Mucosa of descending colon (tissue), 3 donors: ENCODE data around the gene DUSP12. TPM values are rescaled to one million over a fixed set of nuclear protein-coding genes. Genes with fewer than 3 reads are reported as not detected.

ENCODE experiments used
- ATAC-seq: fragments of 200-7000 bp; cut with Tn5 transposase; one replicate; pipeline ENCODE4 v1.9.1; 2020; ENCODE audit warnings: mild to moderate bottlenecking, moderate library complexity
- DNase-seq, 3 donors: peaks; one replicate each; pipeline ENCODE4 v3.0.0-alpha.2; 2020
- H3K36me3 ChIP-seq: fragments of 200-600 bp; one replicate; pipeline ENCODE4 v1.8.0; 2021; ENCODE audit warnings: low read depth, mild to moderate bottlenecking
- H3K4me1 ChIP-seq: fragments of 200-600 bp; one replicate; pipeline ENCODE4 v1.8.0; 2021; ENCODE audit warnings: low read depth, mild to moderate bottlenecking
- H3K4me3 ChIP-seq: fragments of 200-600 bp; one replicate; pipeline ENCODE4 v1.8.0; 2021; ENCODE audit warnings: mild to moderate bottlenecking
- H3K9me3 ChIP-seq: fragments of 200-600 bp; one replicate; pipeline ENCODE4 v1.8.0; 2021; ENCODE audit warnings: mild to moderate bottlenecking
- intact Hi-C, 2 donors: fragments of 100-400 bp; cut with DNase I in 1 of 2; cut with micrococcal nuclease in 1 of 2; formaldehyde crosslinking; loops; one replicate each; pipeline versions ENCODE4 v1.11.0 to v1.11.1; 2022; cut with DNase I, micrococcal nuclease
- total RNA-seq, 3 donors: library from RNA; stranded (reverse); fragmentation: NEBNext Ultra II Directional in 2 of 3; extraction: Animal tissue kit (Norgen Biotek cat#: 25700) in 2 of 3; gene quantifications; one replicate each; pipeline versions ENCODE4 v1.2.1 to v1.2.4, GENCODE V29; 2021 to 2023
- TF ChIP-seq, protein P1 (sequence below): fragments of 200-600 bp; IDR thresholded peaks from one replicate; pipeline ENCODE4 v1.8.0; 2022; ENCODE audit warnings: antibody characterized with exemption, mild to moderate bottlenecking
- donor health status: DM: no; HTN: no; CAD: no; lungs with moderate emphysema.
- donor health status: DM: no; HTN: no; CAD: no.
- donor health status: DM: no; HTN: yes; CAD: no.

The DUSP12 gene
- total RNA-seq, 3 donors from 2014 or later: 14.3 to 19.5 (median 15.1) TPM

DNA sequence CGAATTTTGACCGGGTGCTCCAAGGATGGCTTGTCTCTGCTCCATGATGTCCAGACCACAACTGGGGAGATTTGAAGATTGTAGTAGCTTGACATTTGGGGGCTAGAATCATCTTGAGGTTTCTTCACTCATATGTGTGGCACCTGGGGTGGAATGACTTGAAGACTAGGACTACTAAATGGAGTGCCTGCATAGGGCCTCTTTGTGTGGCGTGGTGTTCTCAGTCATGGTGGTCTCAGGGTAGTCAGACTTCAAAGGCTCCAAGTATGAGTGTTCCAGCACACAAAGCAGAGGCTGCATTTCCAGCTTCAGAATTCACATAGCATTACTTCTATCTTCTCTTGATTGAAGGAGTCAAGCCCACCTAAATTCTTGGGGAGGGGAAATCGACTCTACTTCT, 33.3 kb downstream of the DUSP12 start:
- no peak for ATAC-seq
- TF ChIP-seq, protein P1, sequence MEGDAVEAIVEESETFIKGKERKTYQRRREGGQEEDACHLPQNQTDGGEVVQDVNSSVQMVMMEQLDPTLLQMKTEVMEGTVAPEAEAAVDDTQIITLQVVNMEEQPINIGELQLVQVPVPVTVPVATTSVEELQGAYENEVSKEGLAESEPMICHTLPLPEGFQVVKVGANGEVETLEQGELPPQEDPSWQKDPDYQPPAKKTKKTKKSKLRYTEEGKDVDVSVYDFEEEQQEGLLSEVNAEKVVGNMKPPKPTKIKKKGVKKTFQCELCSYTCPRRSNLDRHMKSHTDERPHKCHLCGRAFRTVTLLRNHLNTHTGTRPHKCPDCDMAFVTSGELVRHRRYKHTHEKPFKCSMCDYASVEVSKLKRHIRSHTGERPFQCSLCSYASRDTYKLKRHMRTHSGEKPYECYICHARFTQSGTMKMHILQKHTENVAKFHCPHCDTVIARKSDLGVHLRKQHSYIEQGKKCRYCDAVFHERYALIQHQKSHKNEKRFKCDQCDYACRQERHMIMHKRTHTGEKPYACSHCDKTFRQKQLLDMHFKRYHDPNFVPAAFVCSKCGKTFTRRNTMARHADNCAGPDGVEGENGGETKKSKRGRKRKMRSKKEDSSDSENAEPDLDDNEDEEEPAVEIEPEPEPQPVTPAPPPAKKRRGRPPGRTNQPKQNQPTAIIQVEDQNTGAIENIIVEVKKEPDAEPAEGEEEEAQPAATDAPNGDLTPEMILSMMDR: no peak
- Histone ChIP-seq H3K36me3 (no peaks in the 10 kb centered on the region), H3K9me3 (no peaks in the 10 kb centered on the region), H3K4me3 (no peak overlapping the region), H3K4me1 (no peaks in the 10 kb centered on the region)
- intact Hi-C loops: no loop called here
- DNase-seq: no peak

DNA sequence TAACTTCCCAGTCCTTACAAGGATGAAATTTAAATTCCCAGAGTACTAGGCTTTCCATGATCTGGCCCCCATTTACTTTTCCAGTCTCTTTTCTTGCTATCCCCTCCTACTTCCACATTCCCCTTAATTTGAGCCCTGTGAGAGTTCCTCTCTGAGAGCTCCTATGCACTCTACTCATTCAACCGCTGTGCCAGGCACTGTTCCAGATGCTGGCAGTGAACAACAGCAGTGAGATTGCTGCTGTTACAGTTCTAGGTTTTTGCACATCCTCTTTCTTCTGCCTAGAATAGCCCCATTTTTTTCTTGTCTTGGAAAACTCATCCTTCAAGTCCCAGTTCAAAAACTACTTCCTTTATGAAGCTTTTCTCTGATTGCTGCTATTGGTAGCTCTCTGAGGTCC, 35.4 kb downstream of the DUSP12 start:
- H3K4me3 ChIP-seq: no peak overlapping the region
- intact Hi-C loops: no loop called here
- no peaks in the 10 kb centered on the region for H3K36me3 ChIP-seq
- no peaks in the 10 kb centered on the region for H3K4me1 ChIP-seq
- TF ChIP-seq, protein P1: no peak
- H3K9me3 ChIP-seq: no peaks in the 10 kb centered on the region
- ATAC-seq: no peak
- no peak for DNase-seq

DNA sequence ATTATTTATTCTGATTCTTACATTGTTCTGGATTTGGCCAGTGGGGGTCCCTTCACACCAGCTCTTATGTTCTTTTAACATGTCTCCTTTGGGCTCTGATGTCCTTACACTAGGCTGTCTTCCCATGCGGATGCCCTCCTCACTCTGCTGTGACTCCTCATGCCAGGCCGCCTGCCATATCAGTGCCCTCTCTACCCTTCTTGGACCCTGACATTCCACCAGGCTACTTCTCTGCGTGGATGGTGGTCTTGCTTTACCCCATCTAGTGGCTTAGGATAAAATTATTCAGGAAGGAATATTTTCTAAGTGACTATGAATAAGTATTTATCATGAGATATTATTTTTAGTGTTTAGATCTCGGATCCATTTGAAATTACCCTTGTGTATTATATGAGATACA, 37.8 kb downstream of the DUSP12 start:
- Histone ChIP-seq H3K36me3 (no peaks in the 10 kb centered on the region), H3K4me1 (no peaks in the 10 kb centered on the region), H3K9me3 (no peaks in the 10 kb centered on the region), H3K4me3 (no peak overlapping the region)
- DNase-seq: no peak
- intact Hi-C loops: no loop called here
- TF ChIP-seq, protein P1: no peak
- no peak for ATAC-seq

DNA sequence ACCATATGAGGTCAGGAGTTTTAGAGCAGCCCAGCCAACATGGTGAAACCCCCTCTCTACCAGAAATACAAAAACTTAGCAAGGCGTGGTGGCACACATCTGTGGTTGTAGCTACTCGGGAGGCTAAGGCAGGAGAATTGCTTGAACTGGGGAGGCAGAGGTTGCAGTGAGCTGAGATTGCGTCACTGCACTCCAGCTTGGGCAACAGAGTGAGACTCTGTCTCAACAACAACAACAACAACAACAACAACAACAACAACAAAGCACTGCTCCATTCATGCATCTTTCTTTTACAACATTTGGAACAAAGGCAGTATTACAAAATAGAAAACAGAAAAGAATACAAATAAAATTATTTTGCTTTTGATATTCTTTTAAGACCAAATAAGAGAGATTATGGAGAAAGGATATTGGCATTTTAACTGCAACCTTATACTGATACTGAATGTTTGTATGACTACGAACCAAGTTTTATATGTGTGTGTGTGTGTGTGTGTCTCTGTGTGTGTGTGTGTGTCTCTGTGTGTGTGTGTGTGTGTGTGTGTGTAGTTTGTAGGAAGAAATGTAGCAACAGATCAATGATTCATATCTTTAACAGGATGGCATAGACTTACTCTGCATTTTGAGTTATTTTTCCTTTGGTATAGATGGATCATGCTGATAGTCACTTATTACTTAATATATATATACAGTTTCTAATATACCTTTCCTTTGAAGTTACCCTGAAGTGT, 41.2 kb downstream of the DUSP12 start:
- TF ChIP-seq, protein P1: no peak
- H3K4me3 ChIP-seq: no peak overlapping the region
- H3K9me3 ChIP-seq: no peaks in the 10 kb centered on the region
- DNase-seq: no peak
- H3K36me3 ChIP-seq: no peaks in the 10 kb centered on the region
- no peak for ATAC-seq
- no peaks in the 10 kb centered on the region for H3K4me1 ChIP-seq
- intact Hi-C loops: loop anchor here (5.0 kb wide), 2 partner anchors 232 to 247 kb away; partner anchors contain the start of gene OLFML2B (in 1 of the 2)

DNA sequence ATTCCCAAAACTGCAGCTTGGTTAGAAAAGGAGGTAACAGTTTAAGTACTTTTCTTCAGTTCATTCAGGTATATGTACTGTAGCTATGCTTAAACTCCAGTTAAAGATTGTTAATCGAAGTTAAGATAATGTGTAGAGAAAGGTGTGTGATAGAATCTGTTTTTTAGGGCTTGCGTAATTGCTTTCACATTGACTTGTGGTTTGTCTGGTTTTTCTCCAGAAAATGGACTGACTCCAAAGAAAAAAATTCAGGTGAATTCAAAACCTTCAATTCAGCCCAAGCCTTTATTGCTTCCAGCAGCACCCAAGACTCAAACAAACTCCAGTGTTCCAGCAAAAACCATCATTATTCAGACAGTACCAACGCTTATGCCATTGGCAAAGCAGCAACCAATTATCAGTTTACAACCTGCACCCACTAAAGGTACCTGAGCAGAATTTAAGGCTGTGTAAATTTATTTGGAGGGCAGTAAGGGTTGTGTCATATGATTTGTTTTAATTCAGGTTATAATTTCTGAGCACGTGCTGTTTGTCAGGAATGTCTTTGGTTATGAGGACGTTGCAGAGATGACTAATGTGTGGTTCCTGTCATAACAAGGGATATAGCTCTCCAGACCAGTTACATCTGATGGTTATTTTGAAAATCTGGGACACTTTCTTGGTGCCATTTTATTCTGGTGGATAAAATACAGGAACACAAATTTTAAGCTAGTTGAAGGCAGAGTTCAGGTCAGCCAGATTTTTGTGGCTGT, 42.5 kb downstream of the DUSP12 start:
- no peak for ATAC-seq
- Histone ChIP-seq H3K4me3 (no peak overlapping the region), H3K9me3 (no peaks in the 10 kb centered on the region), H3K4me1 (no peaks in the 10 kb centered on the region), H3K36me3 (no peaks in the 10 kb centered on the region)
- no peak for DNase-seq
- intact Hi-C loops: loop anchor here (5.0 kb wide), 2 partner anchors 230 to 245 kb away; partner anchors contain the start of gene OLFML2B (in 1 of the 2)
- TF ChIP-seq, protein P1: no peak
